Sigmoid colon (tissue), 7 donors: ENCODE data around the gene VAV3. TPM values are rescaled to one million over a fixed set of nuclear protein-coding genes. Genes with fewer than 3 reads are reported as not detected.

ENCODE experiments used
- DNase-seq: peaks from one replicate; pipeline ENCODE4 v3.0.0-alpha.2; 2019
- H3K27ac ChIP-seq, 4 donors: fragments of 200-600 bp; sonication (generic); one replicate each; pipeline ENCODE4 v1.5.1; 2016 to 2019; ENCODE audit warnings: mild to moderate bottlenecking in 1 of 4
- H3K27me3 ChIP-seq, 3 donors: fragments of 200-600 bp; sonication (generic); one replicate each; pipeline ENCODE4 v1.5.1; 2019; ENCODE audit warnings: mild to moderate bottlenecking in 1 of 3
- H3K36me3 ChIP-seq, 4 donors: fragments of 200-600 bp; sonication (generic); one replicate each; pipeline ENCODE4 v1.5.1; 2016 to 2019
- H3K4me1 ChIP-seq, 4 donors: fragments of 200-600 bp; sonication (generic); one replicate each; pipeline ENCODE4 v1.5.1; 2017 to 2019
- H3K4me3 ChIP-seq, 4 donors: fragments of 200-600 bp; sonication (generic); one replicate each; pipeline ENCODE4 v1.5.1; 2017 to 2019; ENCODE audit warnings: mild to moderate bottlenecking in 2 of 4, moderate library complexity in 1 of 4
- H3K9me3 ChIP-seq, 4 donors: fragments of 200-600 bp in 3 of 4; sonication (generic) in 3 of 4; one replicate each; pipeline versions ENCODE4 v1.5.1 to v1.6.1; 2013 to 2019
- EP300 ChIP-seq, 4 donors: sonication (generic); formaldehyde crosslinking; IDR thresholded peaks; one replicate each; pipeline ENCODE4 v1.6.1; 2017; ENCODE audit warnings: antibody characterized with exemption in 4 of 4
- POLR2A ChIP-seq, 2 donors: fragments of 450-650 bp; IDR thresholded peaks; one replicate each; pipeline ENCODE4 v1.6.1; 2016; ENCODE audit warnings: antibody characterized with exemption in 2 of 2, mild to moderate bottlenecking in 2 of 2, moderate library complexity in 2 of 2
- POLR2AphosphoS5 ChIP-seq, 4 donors: sonication (generic); formaldehyde crosslinking; IDR thresholded peaks; one replicate each; pipeline ENCODE4 v1.6.1; 2017; ENCODE audit warnings: antibody characterized with exemption in 4 of 4
- WGBS, 2 donors: extraction: QIAGEN DNeasy Blood & Tissue Kit; methylation state at CpG; one replicate each; pipeline ENCODE4 v1.1.7; 2013; 5-methylcytosine and 5-hydroxymethylcytosine counted together
- intact Hi-C: fragments of 100-400 bp; cut with DNase I; formaldehyde crosslinking; loops from one replicate; pipeline ENCODE4 v1.15.1; 2023
- polyA plus RNA-seq, 3 donors: library from polyadenylated mRNA; stranded (reverse); fragments of 200-250 nt; gene quantifications; one replicate each; pipeline ENCODE4 v1.2.3, GENCODE V29; 2013
- total RNA-seq, 4 donors: library from RNA; depleted of rRNA; stranded (reverse); fragments of >200 nt; gene quantifications; one replicate each; pipeline ENCODE4 v1.1.0, GENCODE V29; 2016
- TF ChIP-seq, protein P1 (sequence below), 4 experiments: fragments of 450-650 bp in 3 of 4; fragments of 200-600 bp in 1 of 4; IDR thresholded peaks; one replicate each; pipeline ENCODE4 v1.5.1; 2016 to 2019; ENCODE audit warnings: antibody characterized with exemption in 4 of 4, mild to moderate bottlenecking in 3 of 4, moderate library complexity in 2 of 4
- donor health status: healthy with polysubstance abuse.
- donor health status: Bipolar disorder and iron deficiency.
- donor health status: healthy.

Gene VAV3
- total and polyA plus RNA-seq, 7 donors = 3.5 to 72.1 (median 17.3) TPM

DNA sequence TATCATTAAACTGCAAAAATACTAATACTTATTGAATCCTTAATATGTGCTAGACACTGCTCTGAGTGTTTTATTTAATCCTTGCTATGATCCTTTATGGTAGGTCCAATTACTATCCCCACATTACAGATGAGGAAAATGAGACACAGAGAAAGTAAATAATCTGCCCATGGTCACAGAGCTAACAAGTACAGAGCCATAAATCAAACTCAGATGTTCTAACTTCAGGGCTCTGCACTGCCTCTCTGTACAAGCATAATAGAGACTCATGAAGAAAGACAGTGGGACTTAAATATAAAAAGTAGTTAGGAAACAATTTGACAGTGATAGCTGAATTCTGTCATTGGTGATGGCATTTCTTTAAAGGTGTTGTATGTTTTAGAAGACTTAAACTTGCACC lies 346.4 kb downstream of the VAV3 start:
- Histone ChIP-seq H3K36me3 (no peaks in the 10 kb centered on the region), H3K27ac (no peak overlapping the region), H3K4me1 (peaks cover 0 to 12% (median 4%) of the 10 kb centered on the region in 4 donors), H3K27me3 (no peaks in the 10 kb centered on the region), H3K9me3 (peaks cover 0 to 3% (median 0%) of the 10 kb centered on the region in 4 donors), H3K4me3 (no peak overlapping the region)
- intact Hi-C loops = no loop called here
- no peak for TF ChIP-seq EP300 (IDR thresholded peaks at IDR 0.05)
- TF ChIP-seq POLR2A (IDR thresholded peaks at IDR 0.05) = no peak
- TF ChIP-seq POLR2AphosphoS5 (IDR thresholded peaks at IDR 0.05) = no peak
- DNase-seq = no peak

DNA sequence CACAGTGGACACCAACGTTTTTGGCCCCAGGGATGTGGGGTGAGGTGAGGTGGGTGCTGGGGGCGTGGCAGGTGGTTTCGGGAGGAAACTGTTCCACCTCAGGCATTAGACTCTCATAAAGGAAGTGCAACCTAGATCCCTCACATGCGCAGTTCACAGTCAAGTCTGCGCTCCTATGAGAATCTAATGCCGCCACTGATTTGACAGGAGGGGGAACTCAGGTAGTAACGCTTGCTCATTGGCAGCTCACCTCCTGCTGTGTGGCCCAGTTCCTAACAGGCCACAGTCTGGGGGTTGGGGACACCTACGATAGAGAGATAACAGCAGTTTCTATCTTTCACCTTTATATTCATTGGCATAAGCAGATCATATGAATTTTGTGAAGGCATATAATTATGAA lies 347.1 kb downstream of the VAV3 start:
- 82 to 84% methylated on average over 8 of the region's 8 CpGs for WGBS, 2 donors
- TF ChIP-seq, protein P1, sequence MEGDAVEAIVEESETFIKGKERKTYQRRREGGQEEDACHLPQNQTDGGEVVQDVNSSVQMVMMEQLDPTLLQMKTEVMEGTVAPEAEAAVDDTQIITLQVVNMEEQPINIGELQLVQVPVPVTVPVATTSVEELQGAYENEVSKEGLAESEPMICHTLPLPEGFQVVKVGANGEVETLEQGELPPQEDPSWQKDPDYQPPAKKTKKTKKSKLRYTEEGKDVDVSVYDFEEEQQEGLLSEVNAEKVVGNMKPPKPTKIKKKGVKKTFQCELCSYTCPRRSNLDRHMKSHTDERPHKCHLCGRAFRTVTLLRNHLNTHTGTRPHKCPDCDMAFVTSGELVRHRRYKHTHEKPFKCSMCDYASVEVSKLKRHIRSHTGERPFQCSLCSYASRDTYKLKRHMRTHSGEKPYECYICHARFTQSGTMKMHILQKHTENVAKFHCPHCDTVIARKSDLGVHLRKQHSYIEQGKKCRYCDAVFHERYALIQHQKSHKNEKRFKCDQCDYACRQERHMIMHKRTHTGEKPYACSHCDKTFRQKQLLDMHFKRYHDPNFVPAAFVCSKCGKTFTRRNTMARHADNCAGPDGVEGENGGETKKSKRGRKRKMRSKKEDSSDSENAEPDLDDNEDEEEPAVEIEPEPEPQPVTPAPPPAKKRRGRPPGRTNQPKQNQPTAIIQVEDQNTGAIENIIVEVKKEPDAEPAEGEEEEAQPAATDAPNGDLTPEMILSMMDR (IDR thresholded peaks at IDR 0.05) = no peak
- TF ChIP-seq POLR2AphosphoS5 (IDR thresholded peaks at IDR 0.05) (no peak), EP300 (IDR thresholded peaks at IDR 0.05) (no peak), POLR2A (IDR thresholded peaks at IDR 0.05) (no peak)
- Histone ChIP-seq H3K27ac (no peak overlapping the region), H3K4me3 (no peak overlapping the region), H3K36me3 (no peaks in the 10 kb centered on the region), H3K4me1 (peaks cover 0 to 7% (median 3%) of the 10 kb centered on the region in 4 donors), H3K9me3 (peaks cover 0 to 3% (median 0%) of the 10 kb centered on the region in 4 donors), H3K27me3 (no peaks in the 10 kb centered on the region)
- no peak for DNase-seq
- intact Hi-C loops = no loop called here

- TF ChIP-seq POLR2A (IDR thresholded peaks at IDR 0.05) (no peak), POLR2AphosphoS5 (IDR thresholded peaks at IDR 0.05) (no peak), EP300 (IDR thresholded peaks at IDR 0.05) (no peak)
- TF ChIP-seq, protein P1 (IDR thresholded peaks at IDR 0.05) = no peak
- no peaks in the 10 kb centered on the region for H3K27me3 ChIP-seq
- intact Hi-C loops = no loop called here
- DNase-seq = no peak
- H3K27ac ChIP-seq = no peak overlapping the region
- peaks cover 0 to 3% (median under 1%) of the 10 kb centered on the region in 4 donors for H3K9me3 ChIP-seq
- H3K4me1 ChIP-seq = peaks cover 0 to 3% (median under 1%) of the 10 kb centered on the region in 4 donors
- no peak overlapping the region for H3K4me3 ChIP-seq
- no peaks in the 10 kb centered on the region for H3K36me3 ChIP-seq
Observed at GRCh38 chr1:107617456-107617855, 347.5 kb downstream of the VAV3 start.

GRCh38 chr1:107609808-107610207 lies 355.2 kb downstream of the VAV3 start:
- Histone ChIP-seq H3K4me3 (no peak overlapping the region), H3K36me3 (no peaks in the 10 kb centered on the region), H3K27me3 (no peaks in the 10 kb centered on the region), H3K9me3 (peaks cover 0 to 5% (median 0%) of the 10 kb centered on the region in 4 donors), H3K27ac (no peak overlapping the region), H3K4me1 (no peaks in the 10 kb centered on the region)
- 88 to 92% methylated on average over 1 of the region's 1 CpG for WGBS, 2 donors
- intact Hi-C loops = no loop called here
- TF ChIP-seq POLR2AphosphoS5 (IDR thresholded peaks at IDR 0.05) = peak in 2 of 4 donors; percentile 29
- TF ChIP-seq, protein P1 (IDR thresholded peaks at IDR 0.05) = no peak
- no peak for DNase-seq

- Histone ChIP-seq H3K4me1 (peaks cover 0 to 4% (median 0%) of the 10 kb centered on the region in 4 donors), H3K27ac (no peak overlapping the region), H3K9me3 (peaks cover 0 to 2% (median 0%) of the 10 kb centered on the region in 4 donors), H3K27me3 (no peaks in the 10 kb centered on the region), H3K4me3 (no peak overlapping the region), H3K36me3 (no peaks in the 10 kb centered on the region)
- intact Hi-C loops = no loop called here
- no peak for DNase-seq
- TF ChIP-seq EP300 (IDR thresholded peaks at IDR 0.05) (no peak), POLR2AphosphoS5 (IDR thresholded peaks at IDR 0.05) (no peak), POLR2A (IDR thresholded peaks at IDR 0.05) (no peak)
- TF ChIP-seq, protein P1 (IDR thresholded peaks at IDR 0.05) = no peak
Observed at GRCh38 chr1:107604825-107605224, 360.2 kb downstream of the VAV3 start.
